ENCODE results near the gene OR2T27. TPM values are rescaled to one million over a fixed set of nuclear protein-coding genes. Genes with fewer than 3 reads are reported as not detected.

OR2T27 gene
- total RNA-seq, 1 donor from 2014 or later, result not detected

- H3K4me2 ChIP-seq (ENCODE audit: low read length), result no peak within 1 kb of the TSS
- H3K27ac Mint-ChIP-seq (ENCODE audit: unreplicated experiment), result no peak within 1 kb of the TSS
- H3K4me3 ChIP-seq (ENCODE audit: insufficient read depth, low read depth, low read length), result no peak within 1 kb of the TSS
- FAIRE-seq (no peak), DNase-seq (ENCODE audit: low read depth) (no peak)
- no peak within 1 kb of the TSS for H2AFZ ChIP-seq (ENCODE audit: low read depth, low read length)
- peaks cover 10% of the 10 kb centered on the region for H3K9me3 Mint-ChIP-seq (ENCODE audit: unreplicated experiment)
- H3K27me3 Mint-ChIP-seq (ENCODE audit: low read depth, unreplicated experiment), result no peaks in the 10 kb centered on the region
- H3K36me3 Mint-ChIP-seq (ENCODE audit: low read depth, unreplicated experiment), result no peaks in the 10 kb centered on the region
- H3K27ac ChIP-seq (ENCODE audit: low read depth, low read length), result no peak within 1 kb of the TSS
- no peaks in the 10 kb centered on the region for H3K79me2 ChIP-seq (ENCODE audit: insufficient read depth, low read length)
- H4K20me1 ChIP-seq (ENCODE audit: insufficient read depth, low read length), result no peaks in the 10 kb centered on the region
- no peak within 1 kb of the TSS for H3K4me3 Mint-ChIP-seq (ENCODE audit: unreplicated experiment)
- H3K4me1 ChIP-seq (ENCODE audit: insufficient read depth, low read length), result no peaks in the 10 kb centered on the region
- no peak within 1 kb of the TSS for H3K9ac ChIP-seq (ENCODE audit: low read length)
- H3K36me3 ChIP-seq (ENCODE audit: insufficient read depth, low read length), result no peaks in the 10 kb centered on the region
- no peaks in the 10 kb centered on the region for H3K27me3 ChIP-seq (ENCODE audit: insufficient read depth, low read length)
- TF ChIP-seq CTCF (IDR thresholded peaks at IDR 0.05; ENCODE audit: insufficient read depth, low read depth, low read length) (no peak), EZH2 (IDR thresholded peaks at IDR 0.05; ENCODE audit: insufficient read depth, low read length) (no peak)
- peaks cover 3% of the 10 kb centered on the region for H3K9me3 ChIP-seq (ENCODE audit: insufficient read depth, low read depth, low read length)
- no peaks in the 10 kb centered on the region for H3K4me1 Mint-ChIP-seq (ENCODE audit: low read depth, unreplicated experiment)
Measured at GRCh38 chr1:248702714-248703113, 47.4 kb upstream of the OR2T27 start, which contains the start of gene OR14I1. Gene OR14I1, minus strand, starts transcription at chr1:248702766.

GRCh38 chr1:248699099-248699498 is 43.8 kb upstream of the OR2T27 start:
- H3K27ac ChIP-seq (ENCODE audit: low read depth, low read length), result no peak overlapping the region
- no peaks in the 10 kb centered on the region for H3K79me2 ChIP-seq (ENCODE audit: insufficient read depth, low read length)
- H3K27me3 ChIP-seq (ENCODE audit: insufficient read depth, low read length), result no peaks in the 10 kb centered on the region
- no peaks in the 10 kb centered on the region for H4K20me1 ChIP-seq (ENCODE audit: insufficient read depth, low read length)
- H3K27ac Mint-ChIP-seq (ENCODE audit: unreplicated experiment), result no peak overlapping the region
- H3K27me3 Mint-ChIP-seq (ENCODE audit: low read depth, unreplicated experiment), result no peaks in the 10 kb centered on the region
- peaks cover 4% of the 10 kb centered on the region for H3K9me3 ChIP-seq (ENCODE audit: insufficient read depth, low read depth, low read length)
- no peaks in the 10 kb centered on the region for H3K36me3 Mint-ChIP-seq (ENCODE audit: low read depth, unreplicated experiment)
- H3K4me3 ChIP-seq (ENCODE audit: insufficient read depth, low read depth, low read length), result no peak overlapping the region
- H3K4me1 Mint-ChIP-seq (ENCODE audit: low read depth, unreplicated experiment), result no peaks in the 10 kb centered on the region
- no peak for TF ChIP-seq EZH2 (IDR thresholded peaks at IDR 0.05; ENCODE audit: insufficient read depth, low read length)
- TF ChIP-seq CTCF (IDR thresholded peaks at IDR 0.05; ENCODE audit: insufficient read depth, low read depth, low read length), result no peak
- no peak overlapping the region for H3K9ac ChIP-seq (ENCODE audit: low read length)
- no peak for DNase-seq (ENCODE audit: low read depth)
- no peak for FAIRE-seq
- H3K4me1 ChIP-seq (ENCODE audit: insufficient read depth, low read length), result no peaks in the 10 kb centered on the region
- H3K36me3 ChIP-seq (ENCODE audit: insufficient read depth, low read length), result no peaks in the 10 kb centered on the region
- H3K4me3 Mint-ChIP-seq (ENCODE audit: unreplicated experiment), result no peak overlapping the region
- H3K4me2 ChIP-seq (ENCODE audit: low read length), result no peak overlapping the region
- peaks cover 7% of the 10 kb centered on the region for H3K9me3 Mint-ChIP-seq (ENCODE audit: unreplicated experiment)
- H2AFZ ChIP-seq (ENCODE audit: low read depth, low read length), result no peak overlapping the region

GRCh38 chr1:248697907-248698306 is 42.6 kb upstream of the OR2T27 start:
- DNase-seq (ENCODE audit: low read depth) (no peak), FAIRE-seq (no peak)
- Mint-ChIP-seq H3K36me3 (ENCODE audit: low read depth, unreplicated experiment) (no peaks in the 10 kb centered on the region), H3K27ac (ENCODE audit: unreplicated experiment) (no peak overlapping the region), H3K4me1 (ENCODE audit: low read depth, unreplicated experiment) (no peaks in the 10 kb centered on the region), H3K4me3 (ENCODE audit: unreplicated experiment) (no peak overlapping the region), H3K27me3 (ENCODE audit: low read depth, unreplicated experiment) (no peaks in the 10 kb centered on the region), H3K9me3 (ENCODE audit: unreplicated experiment) (peaks cover 11% of the 10 kb centered on the region)
- TF ChIP-seq CTCF (IDR thresholded peaks at IDR 0.05; ENCODE audit: insufficient read depth, low read depth, low read length) (no peak), EZH2 (IDR thresholded peaks at IDR 0.05; ENCODE audit: insufficient read depth, low read length) (no peak)
- Histone ChIP-seq H3K27ac (ENCODE audit: low read depth, low read length) (no peak overlapping the region), H4K20me1 (ENCODE audit: insufficient read depth, low read length) (no peaks in the 10 kb centered on the region), H3K4me1 (ENCODE audit: insufficient read depth, low read length) (no peaks in the 10 kb centered on the region), H3K36me3 (ENCODE audit: insufficient read depth, low read length) (no peaks in the 10 kb centered on the region), H3K79me2 (ENCODE audit: insufficient read depth, low read length) (no peaks in the 10 kb centered on the region), H3K9me3 (ENCODE audit: insufficient read depth, low read depth, low read length) (peaks cover 4% of the 10 kb centered on the region), H3K4me2 (ENCODE audit: low read length) (no peak overlapping the region), H3K9ac (ENCODE audit: low read length) (no peak overlapping the region), H2AFZ (ENCODE audit: low read depth, low read length) (no peak overlapping the region), H3K4me3 (ENCODE audit: insufficient read depth, low read depth, low read length) (no peak overlapping the region), H3K27me3 (ENCODE audit: insufficient read depth, low read length) (no peaks in the 10 kb centered on the region)
